Skeletal muscle satellite cell (primary cell): ENCODE results near the gene TYRP1.
A peak's percentile ranks its signal among the peaks of the same experiment; 100 is the strongest.

Experiments used
- H3K27me3 ChIP-seq: 2 replicates; pipeline ENCODE4 v1.7.0; 2013; ENCODE audit warnings: low read length; ENCODE audit not compliant: control insufficient read depth, insufficient read depth
- H3K36me3 ChIP-seq: 2 replicates; pipeline ENCODE4 v1.7.0; 2013; ENCODE audit warnings: mild to moderate bottlenecking, control low read depth, low read length; ENCODE audit not compliant: insufficient read depth
- H3K4me1 ChIP-seq: 2 replicates; pipeline ENCODE4 v1.7.0; 2013; ENCODE audit warnings: low read length; ENCODE audit not compliant: control insufficient read depth, insufficient read depth
- H3K4me2 ChIP-seq: 2 replicates; pipeline ENCODE4 v1.7.0; 2013; ENCODE audit warnings: mild to moderate bottlenecking, low read length
- H3K4me3 ChIP-seq: 2 replicates; pipeline ENCODE4 v1.7.0; 2013; ENCODE audit warnings: low read length
- H3K9ac ChIP-seq: 2 replicates; pipeline ENCODE4 v1.7.0; 2013; ENCODE audit warnings: mild to moderate bottlenecking, low read depth, low read length, moderate library complexity
- H3K9me3 ChIP-seq: replicated peaks from 2 replicates; pipeline ENCODE4 v1.7.0; 2013; ENCODE audit warnings: mild to moderate bottlenecking, control low read depth, low read length

TYRP1 gene

GRCh38 chr9:12697719-12698118, 4.5 kb downstream of the TYRP1 start:
- H3K9me3 ChIP-seq: no peaks in the 10 kb centered on the region
- H3K4me2 ChIP-seq: no peak overlapping the region
- H3K27me3 ChIP-seq: no peaks in the 10 kb centered on the region
- H3K36me3 ChIP-seq: no peaks in the 10 kb centered on the region
- H3K9ac ChIP-seq: no peak overlapping the region
- no peak overlapping the region for H3K4me3 ChIP-seq
- H3K4me1 ChIP-seq: no peaks in the 10 kb centered on the region

GRCh38 chr9:12698266-12698665, 5.1 kb downstream of the TYRP1 start:
- Histone ChIP-seq H3K4me1 (no peaks in the 10 kb centered on the region), H3K9ac (no peak overlapping the region), H3K27me3 (no peaks in the 10 kb centered on the region), H3K4me2 (no peak overlapping the region), H3K9me3 (no peaks in the 10 kb centered on the region), H3K4me3 (no peak overlapping the region), H3K36me3 (no peaks in the 10 kb centered on the region)

GRCh38 chr9:12698986-12699385, 5.8 kb downstream of the TYRP1 start:
- no peaks in the 10 kb centered on the region for H3K36me3 ChIP-seq
- H3K4me2 ChIP-seq: no peak overlapping the region
- H3K4me3 ChIP-seq: no peak overlapping the region
- H3K4me1 ChIP-seq: no peaks in the 10 kb centered on the region
- H3K9ac ChIP-seq: no peak overlapping the region
- no peaks in the 10 kb centered on the region for H3K9me3 ChIP-seq
- H3K27me3 ChIP-seq: no peaks in the 10 kb centered on the region

GRCh38 chr9:12699529-12699928, 6.3 kb downstream of the TYRP1 start:
- H3K27me3 ChIP-seq: no peaks in the 10 kb centered on the region
- no peak overlapping the region for H3K4me2 ChIP-seq
- H3K4me1 ChIP-seq: no peaks in the 10 kb centered on the region
- H3K9ac ChIP-seq: no peak overlapping the region
- no peak overlapping the region for H3K4me3 ChIP-seq
- no peaks in the 10 kb centered on the region for H3K36me3 ChIP-seq
- H3K9me3 ChIP-seq: no peaks in the 10 kb centered on the region

GRCh38 chr9:12701126-12701525, 7.9 kb downstream of the TYRP1 start:
- no peak overlapping the region for H3K4me2 ChIP-seq
- H3K9ac ChIP-seq: no peak overlapping the region
- no peak overlapping the region for H3K4me3 ChIP-seq
- H3K27me3 ChIP-seq: no peaks in the 10 kb centered on the region
- H3K36me3 ChIP-seq: no peaks in the 10 kb centered on the region
- H3K9me3 ChIP-seq: no peaks in the 10 kb centered on the region
- H3K4me1 ChIP-seq: peaks cover 3% of the 10 kb centered on the region

GRCh38 chr9:12702160-12702758, 9.1 kb downstream of the TYRP1 start:
- Histone ChIP-seq H3K9ac (no peak overlapping the region), H3K27me3 (no peaks in the 10 kb centered on the region), H3K4me3 (no peak overlapping the region), H3K4me1 (peaks cover 4% of the 10 kb centered on the region), H3K4me2 (peak overlapping the region; percentile 31), H3K36me3 (no peaks in the 10 kb centered on the region), H3K9me3 (no peaks in the 10 kb centered on the region)

GRCh38 chr9:12703996-12704395, 10.8 kb downstream of the TYRP1 start:
- Histone ChIP-seq H3K27me3 (no peaks in the 10 kb centered on the region), H3K9me3 (no peaks in the 10 kb centered on the region), H3K4me2 (no peak overlapping the region), H3K4me1 (peaks cover 14% of the 10 kb centered on the region), H3K36me3 (no peaks in the 10 kb centered on the region), H3K4me3 (no peak overlapping the region), H3K9ac (no peak overlapping the region)

- Histone ChIP-seq H3K27me3 (no peaks in the 10 kb centered on the region), H3K9ac (no peak overlapping the region), H3K9me3 (no peaks in the 10 kb centered on the region), H3K4me3 (no peak overlapping the region), H3K4me2 (no peak overlapping the region), H3K36me3 (no peaks in the 10 kb centered on the region), H3K4me1 (peaks cover 15% of the 10 kb centered on the region)
Measured at GRCh38 chr9:12705738-12706391, 12.7 kb downstream of the TYRP1 start.

- H3K27me3 ChIP-seq: no peaks in the 10 kb centered on the region
- H3K36me3 ChIP-seq: no peaks in the 10 kb centered on the region
- peaks cover 15% of the 10 kb centered on the region for H3K4me1 ChIP-seq
- H3K9ac ChIP-seq: no peak overlapping the region
- H3K4me2 ChIP-seq: no peak overlapping the region
- no peak overlapping the region for H3K4me3 ChIP-seq
- no peaks in the 10 kb centered on the region for H3K9me3 ChIP-seq
Measured at GRCh38 chr9:12708562-12709298, 15.5 kb downstream of the TYRP1 start.

- Histone ChIP-seq H3K4me1 (peaks cover 10% of the 10 kb centered on the region), H3K4me3 (no peak overlapping the region), H3K9me3 (no peaks in the 10 kb centered on the region), H3K27me3 (no peaks in the 10 kb centered on the region), H3K4me2 (no peak overlapping the region), H3K9ac (no peak overlapping the region), H3K36me3 (no peaks in the 10 kb centered on the region)
Measured at GRCh38 chr9:12712532-12712931, 19.3 kb downstream of the TYRP1 start.

- H3K9me3 ChIP-seq: no peaks in the 10 kb centered on the region
- no peak overlapping the region for H3K4me3 ChIP-seq
- H3K4me2 ChIP-seq: no peak overlapping the region
- H3K9ac ChIP-seq: no peak overlapping the region
- H3K27me3 ChIP-seq: no peaks in the 10 kb centered on the region
- H3K36me3 ChIP-seq: no peaks in the 10 kb centered on the region
- H3K4me1 ChIP-seq: no peaks in the 10 kb centered on the region
Measured at GRCh38 chr9:12715268-12715667, 22.1 kb downstream of the TYRP1 start.
